ENCODE measurements around the gene NARF. TPM values are rescaled to one million over a fixed set of nuclear protein-coding genes. Genes with fewer than 3 reads are reported as not detected.

NARF gene
- polyA plus RNA-seq, 1 donor (not counting 4 experiments of a cell fraction or from before 2014, with no cell fraction given) = 36.8 TPM

DNA sequence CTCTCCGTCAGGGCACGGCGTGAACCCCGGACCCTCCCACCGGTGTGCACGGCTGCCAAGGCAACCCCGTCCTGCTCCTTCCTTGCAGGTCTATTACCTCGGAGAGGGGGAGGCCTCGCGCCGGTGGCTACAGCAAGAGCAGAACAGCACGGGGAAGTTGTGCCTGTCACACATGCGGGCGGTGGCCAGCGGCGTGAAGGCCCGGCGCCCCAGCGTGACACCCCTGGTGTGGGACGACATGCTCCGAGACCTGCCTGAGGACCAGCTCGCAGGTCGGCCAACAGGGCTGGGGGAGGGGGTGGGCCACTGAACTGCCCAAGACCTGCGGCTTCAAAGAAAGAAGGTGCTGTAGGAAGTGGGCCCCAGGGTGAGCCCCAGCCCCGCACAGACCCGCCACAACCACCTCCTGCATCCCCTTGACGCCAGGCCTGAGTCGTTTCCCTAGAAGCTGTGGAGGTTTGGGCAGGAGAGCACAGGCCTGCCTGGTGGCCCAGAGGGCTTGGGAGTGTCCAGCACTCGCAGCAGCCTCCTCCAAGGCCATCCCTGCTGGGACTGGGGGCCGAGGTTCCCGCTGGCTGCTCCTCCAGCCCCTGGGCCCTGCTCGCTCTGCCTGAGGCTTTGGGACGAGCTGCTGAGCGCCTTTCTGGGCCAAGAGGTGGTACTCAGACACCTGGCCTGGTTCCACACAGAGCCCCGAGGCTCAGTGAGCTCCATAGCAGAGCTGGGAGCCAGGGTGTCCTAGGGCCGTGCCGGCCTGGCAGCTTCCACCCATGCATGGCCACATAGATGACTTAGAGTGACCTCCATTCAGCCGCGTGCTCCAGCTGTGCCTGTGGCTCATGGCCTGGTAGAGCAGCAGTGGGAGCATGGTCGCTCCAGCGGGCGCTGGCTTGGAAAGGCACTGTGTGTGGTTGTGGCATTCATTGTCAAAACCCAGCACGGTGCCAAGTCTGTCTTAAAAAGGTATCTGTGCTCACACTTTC lies 22.6 kb upstream of the NARF start:
- Histone ChIP-seq H2AFZ (ENCODE audit: control insufficient read depth, low read length) (no peak overlapping the region), H3K79me2 (ENCODE audit: control insufficient read depth, insufficient read depth, low read length) (no peaks in the 10 kb centered on the region), H3K9me3 (ENCODE audit: control insufficient read depth, low read depth, low read length) (no peaks in the 10 kb centered on the region), H3K36me3 (ENCODE audit: control insufficient read depth in 2 of 2, extremely low read depth in 1 of 2, insufficient read depth in 2 of 2, low read length in 2 of 2) (no peaks in the 10 kb centered on the region), H3K9ac (ENCODE audit: control insufficient read depth, extremely low read depth, insufficient read depth, low read length) (no peak overlapping the region), H3K4me1 (ENCODE audit: control insufficient read depth, extremely low read depth, insufficient read depth, low read length) (no peaks in the 10 kb centered on the region), H3K4me2 (ENCODE audit: control insufficient read depth, extremely low read depth, insufficient read depth, low read depth, low read length) (no peak overlapping the region), H4K20me1 (ENCODE audit: control insufficient read depth, extremely low read depth, insufficient read depth, low read length) (no peaks in the 10 kb centered on the region), H3K27me3 (ENCODE audit: control insufficient read depth, extremely low read depth, insufficient read depth, low read length) (no peaks in the 10 kb centered on the region), H3K4me3 (ENCODE audit: control insufficient read depth in 2 of 3, extremely low read depth in 1 of 3, insufficient read depth in 2 of 3, low read depth in 1 of 3, low read length in 3 of 3) (no peak overlapping the region), H3K27ac (ENCODE audit: control insufficient read depth, insufficient read depth, low read length) (no peak overlapping the region), H3K9me1 (ENCODE audit: control insufficient read depth, extremely low read depth, insufficient read depth, low read length) (no peaks in the 10 kb centered on the region)
- dilution Hi-C loops (cut with MboI; ENCODE audit: extremely low pct_ligation_motif_present, low sequenced_read_pairs) = loop anchor here (10.0 kb wide), 1 partner anchor 91 kb away; no protein-coding TSS in a partner anchor
- DNase-seq (ENCODE audit: low read depth, low spot score) = no peak
- TF ChIP-seq EZH2 (IDR thresholded peaks at IDR 0.05; ENCODE audit: low read length) = no peak
- TF ChIP-seq, protein P1, sequence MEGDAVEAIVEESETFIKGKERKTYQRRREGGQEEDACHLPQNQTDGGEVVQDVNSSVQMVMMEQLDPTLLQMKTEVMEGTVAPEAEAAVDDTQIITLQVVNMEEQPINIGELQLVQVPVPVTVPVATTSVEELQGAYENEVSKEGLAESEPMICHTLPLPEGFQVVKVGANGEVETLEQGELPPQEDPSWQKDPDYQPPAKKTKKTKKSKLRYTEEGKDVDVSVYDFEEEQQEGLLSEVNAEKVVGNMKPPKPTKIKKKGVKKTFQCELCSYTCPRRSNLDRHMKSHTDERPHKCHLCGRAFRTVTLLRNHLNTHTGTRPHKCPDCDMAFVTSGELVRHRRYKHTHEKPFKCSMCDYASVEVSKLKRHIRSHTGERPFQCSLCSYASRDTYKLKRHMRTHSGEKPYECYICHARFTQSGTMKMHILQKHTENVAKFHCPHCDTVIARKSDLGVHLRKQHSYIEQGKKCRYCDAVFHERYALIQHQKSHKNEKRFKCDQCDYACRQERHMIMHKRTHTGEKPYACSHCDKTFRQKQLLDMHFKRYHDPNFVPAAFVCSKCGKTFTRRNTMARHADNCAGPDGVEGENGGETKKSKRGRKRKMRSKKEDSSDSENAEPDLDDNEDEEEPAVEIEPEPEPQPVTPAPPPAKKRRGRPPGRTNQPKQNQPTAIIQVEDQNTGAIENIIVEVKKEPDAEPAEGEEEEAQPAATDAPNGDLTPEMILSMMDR (optimal IDR thresholded peaks at IDR 0.05 in 1 of 3, IDR thresholded peaks at IDR 0.05 in 1 of 3, conservative IDR thresholded peaks at IDR 0.05 in 1 of 3; ENCODE audit: extremely low read depth in 1 of 3, insufficient read depth in 2 of 3, low read length in 3 of 3) = no peak
- FAIRE-seq = no peak

DNA sequence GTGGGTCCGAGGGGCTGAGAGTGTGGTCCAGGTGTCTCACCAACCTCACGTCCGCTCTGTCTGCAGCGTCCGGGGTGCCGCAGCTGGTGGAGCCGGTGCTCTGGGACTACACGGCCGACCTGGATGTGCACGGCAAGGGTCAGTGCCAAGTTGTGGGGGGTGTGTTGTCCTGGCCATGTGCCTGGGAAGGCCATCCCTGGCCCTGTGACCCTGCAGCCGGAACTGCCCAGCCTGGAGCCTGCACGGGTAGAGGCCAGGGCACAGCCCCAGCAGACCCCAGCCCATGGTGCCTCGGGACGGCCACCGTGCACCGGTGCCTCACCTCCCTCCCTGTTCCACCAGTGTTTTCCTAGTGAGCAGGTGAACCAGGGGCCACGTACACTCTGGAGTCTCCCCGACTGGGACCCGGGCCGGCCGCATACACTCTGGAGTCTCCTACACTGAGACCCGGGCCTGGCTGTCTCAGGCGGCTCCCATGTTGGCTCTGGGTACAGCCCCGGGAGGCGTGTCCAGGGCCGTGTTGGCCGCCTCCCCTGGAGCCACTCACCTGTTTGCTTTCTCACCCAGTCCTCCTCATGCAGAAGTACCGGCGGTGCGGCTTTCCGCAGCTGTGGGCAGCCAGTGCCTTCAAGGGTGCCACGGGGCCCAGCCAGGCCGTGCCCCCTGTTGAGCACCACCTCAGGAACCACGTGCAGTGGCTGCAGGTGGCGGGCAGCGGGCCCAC lies 21.8 kb upstream of the NARF start:
- dilution Hi-C loops (cut with MboI; ENCODE audit: extremely low pct_ligation_motif_present, low sequenced_read_pairs) = loop anchor here (10.0 kb wide), 1 partner anchor 92 kb away; no protein-coding TSS in a partner anchor
- Histone ChIP-seq H3K9me1 (ENCODE audit: control insufficient read depth, extremely low read depth, insufficient read depth, low read length) (no peaks in the 10 kb centered on the region), H3K4me1 (ENCODE audit: control insufficient read depth, extremely low read depth, insufficient read depth, low read length) (no peaks in the 10 kb centered on the region), H3K9me3 (ENCODE audit: control insufficient read depth, low read depth, low read length) (no peaks in the 10 kb centered on the region), H3K9ac (ENCODE audit: control insufficient read depth, extremely low read depth, insufficient read depth, low read length) (no peak overlapping the region), H3K4me3 (ENCODE audit: control insufficient read depth in 2 of 3, extremely low read depth in 1 of 3, insufficient read depth in 2 of 3, low read depth in 1 of 3, low read length in 3 of 3) (no peak overlapping the region), H3K27me3 (ENCODE audit: control insufficient read depth, extremely low read depth, insufficient read depth, low read length) (no peaks in the 10 kb centered on the region), H2AFZ (ENCODE audit: control insufficient read depth, low read length) (no peak overlapping the region), H3K4me2 (ENCODE audit: control insufficient read depth, extremely low read depth, insufficient read depth, low read depth, low read length) (no peak overlapping the region), H3K36me3 (ENCODE audit: control insufficient read depth in 2 of 2, extremely low read depth in 1 of 2, insufficient read depth in 2 of 2, low read length in 2 of 2) (no peaks in the 10 kb centered on the region), H3K79me2 (ENCODE audit: control insufficient read depth, insufficient read depth, low read length) (no peaks in the 10 kb centered on the region), H3K27ac (ENCODE audit: control insufficient read depth, insufficient read depth, low read length) (no peak overlapping the region), H4K20me1 (ENCODE audit: control insufficient read depth, extremely low read depth, insufficient read depth, low read length) (no peaks in the 10 kb centered on the region)
- FAIRE-seq = no peak
- no peak for DNase-seq (ENCODE audit: low read depth, low spot score)
- TF ChIP-seq, protein P1 (optimal IDR thresholded peaks at IDR 0.05 in 1 of 3, IDR thresholded peaks at IDR 0.05 in 1 of 3, conservative IDR thresholded peaks at IDR 0.05 in 1 of 3; ENCODE audit: extremely low read depth in 1 of 3, insufficient read depth in 2 of 3, low read length in 3 of 3) = no peak
- no peak for TF ChIP-seq EZH2 (IDR thresholded peaks at IDR 0.05; ENCODE audit: low read length)

All from keratinocyte (primary cell).